Epithelial cell of esophagus (primary cell): Measurements from ENCODE around the gene CCND3.

ENCODE experiments used
- DNase-seq: peaks from one replicate; pipeline ENCODE4 v3.0.0; 2010; ENCODE audit warnings: low read depth
- H3K4me3 ChIP-seq: 2 replicates; pipeline ENCODE4 v1.5.1; 2011; ENCODE audit warnings: mild to moderate bottlenecking, low read length, control low read depth
- CTCF ChIP-seq: IDR thresholded peaks from 2 replicates; pipeline ENCODE4 v1.5.1; 2011; ENCODE audit warnings: low read depth, mild to moderate bottlenecking, low read length, control low read depth, inconsistent platforms; ENCODE audit not compliant: insufficient read depth; ENCODE audit errors: missing control alignments

CCND3 gene

GRCh38 chr6:41885930-41886329 lies 55.7 kb downstream of the CCND3 start:
- H3K4me3 ChIP-seq, result no peak overlapping the region
- no peak for DNase-seq
- TF ChIP-seq CTCF, result no peak

- H3K4me3 ChIP-seq, result no peak overlapping the region
- TF ChIP-seq CTCF, result no peak
- no peak for DNase-seq
Measured at GRCh38 chr6:41884957-41885356, 56.7 kb downstream of the CCND3 start.
